K562 (cell line): ENCODE measurements around the gene RAMP2. TPM values are rescaled to one million over a fixed set of nuclear protein-coding genes. Genes with fewer than 3 reads are reported as not detected.

ENCODE experiments used
- CC2D1A ChIP-seq: fragments of 450-650 bp; IDR thresholded peaks from 2 replicates; pipeline ENCODE4 v1.6.1; 2017; ENCODE audit warnings: mild to moderate bottlenecking
- MBD2 ChIP-seq: sonication (generic); IDR thresholded peaks from 2 replicates; pipeline ENCODE4 v1.6.1; 2016; ENCODE audit warnings: low read depth, borderline replicate concordance
- MNT ChIP-seq, 2 experiments: fragments of 450-650 bp; conservative IDR thresholded peaks; 2 replicates each; pipeline ENCODE4 v1.6.1; 2017; ENCODE audit warnings: mild to moderate bottlenecking in 2 of 2, moderate library complexity in 2 of 2
- MYBL2 ChIP-seq, 2 experiments: fragments of 450-650 bp in 1 of 2; sonication (generic) in 1 of 2; formaldehyde crosslinking in 1 of 2; IDR thresholded peaks; 2 replicates each; pipeline versions ENCODE4 v1.6.1 to v1.8.1; 2017 to 2022; ENCODE audit warnings: borderline replicate concordance in 1 of 2, inconsistent platforms in 1 of 2, low read depth in 1 of 2, mild to moderate bottlenecking in 1 of 2, missing genetic modification reagents in 1 of 2, moderate library complexity in 1 of 2
- NEUROD1 ChIP-seq: fragments of 150-350 bp; IDR thresholded peaks from 2 replicates; pipeline ENCODE4 v1.6.1; 2014; ENCODE audit warnings: borderline replicate concordance, low read length, low read depth; ENCODE audit not compliant: partially characterized antibody
- PML ChIP-seq: IDR thresholded peaks from 2 replicates; pipeline ENCODE4 v1.6.1; 2012; ENCODE audit warnings: low read length, inconsistent platforms
- RBM25 ChIP-seq: fragments of 200-400 bp; formaldehyde crosslinking; IDR thresholded peaks from 2 replicates; pipeline ENCODE4 v1.6.1; 2018; ENCODE audit warnings: low read length, low read depth, moderate library complexity; ENCODE audit not compliant: severe bottlenecking
- RHOXF2B ChIP-seq: fragments of 250-450 bp; sonication (Bioruptor Pico); conservative IDR thresholded peaks from 2 replicates; pipeline ENCODE4 v1.5.1; 2021
- TARDBP ChIP-seq: fragments of 450-650 bp; IDR thresholded peaks from 2 replicates; pipeline ENCODE4 v1.6.1; 2016
- ZFX ChIP-seq: sonication (generic); formaldehyde crosslinking; IDR thresholded peaks from 2 replicates; pipeline ENCODE4 v1.8.0; 2022; ENCODE audit warnings: mild to moderate bottlenecking, missing genetic modification reagents, moderate library complexity
- ZNF655 ChIP-seq: fragments of 250-450 bp; sonication (Bioruptor Pico); IDR thresholded peaks from 2 replicates; pipeline ENCODE4 v1.5.0; 2021
- ZSCAN29 ChIP-seq: fragments of 450-650 bp; IDR thresholded peaks from 2 replicates; pipeline ENCODE4 v1.6.1; 2017
- polyA plus RNA-seq, 8 experiments: library from polyadenylated mRNA; depleted of rRNA in 4 of 8; stranded (reverse) in 5 of 8; unstranded in 3 of 8; fragments of >200 nt; fragmentation: Nextera tagmentation in 2 of 8; fragmentation: Illumina TruSeq in 1 of 8; extraction: Ambion mirVana in 2 of 8; extraction: Trizol in 1 of 8; gene quantifications; 2 replicates each; pipeline versions ENCODE4 v1.2.1 to v1.2.3, GENCODE V29; 2011 to 2014; ENCODE audit warnings: inconsistent platforms in 1 of 8, missing spikeins in 1 of 8
- total RNA-seq, 7 experiments: library from RNA; depleted of rRNA in 6 of 7; stranded (reverse); fragments of >200 nt in 6 of 7; fragmentation: Illumina TruSeq in 2 of 7; extraction: Trizol in 2 of 7; gene quantifications; 2 replicates each; pipeline versions ENCODE4 v1.2.1 to v1.2.3, GENCODE V29; 2011 to 2021; ENCODE audit warnings: low replicate concordance in 1 of 7
- TF ChIP-seq, protein P1 (sequence below), 3 experiments: fragments of 200-800 bp in 1 of 3; fragments of 250-450 bp in 1 of 3; fragments of 450-650 bp in 1 of 3; sonication (Bioruptor Pico) in 1 of 3; sonication (Bioruptor generic) in 1 of 3; formaldehyde crosslinking in 1 of 3; IDR thresholded peaks; 2 replicates each; pipeline versions ENCODE4 v1.6.1 to v1.8.0; 2016 to 2022; ENCODE audit warnings: mild to moderate bottlenecking in 2 of 3, missing genetic modification characterization in 2 of 3, missing compliant biosample characterization in 1 of 3, moderate library complexity in 1 of 3
- TF ChIP-seq, protein P2 (sequence below), 2 experiments: IDR thresholded peaks in 1 of 2; conservative IDR thresholded peaks in 1 of 2; 2 replicates each; pipeline ENCODE4 v1.6.1; 2016; ENCODE audit warnings: low read depth in 2 of 2, mild to moderate bottlenecking in 1 of 2, missing compliant biosample characterization in 1 of 2, missing genetic modification characterization in 1 of 2, moderate library complexity in 1 of 2

Gene RAMP2
- total and polyA plus RNA-seq, 9 of the 15 experiments (the other 6 are each of a cell fraction or from before 2014, with no cell fraction given) = not detected

DNA sequence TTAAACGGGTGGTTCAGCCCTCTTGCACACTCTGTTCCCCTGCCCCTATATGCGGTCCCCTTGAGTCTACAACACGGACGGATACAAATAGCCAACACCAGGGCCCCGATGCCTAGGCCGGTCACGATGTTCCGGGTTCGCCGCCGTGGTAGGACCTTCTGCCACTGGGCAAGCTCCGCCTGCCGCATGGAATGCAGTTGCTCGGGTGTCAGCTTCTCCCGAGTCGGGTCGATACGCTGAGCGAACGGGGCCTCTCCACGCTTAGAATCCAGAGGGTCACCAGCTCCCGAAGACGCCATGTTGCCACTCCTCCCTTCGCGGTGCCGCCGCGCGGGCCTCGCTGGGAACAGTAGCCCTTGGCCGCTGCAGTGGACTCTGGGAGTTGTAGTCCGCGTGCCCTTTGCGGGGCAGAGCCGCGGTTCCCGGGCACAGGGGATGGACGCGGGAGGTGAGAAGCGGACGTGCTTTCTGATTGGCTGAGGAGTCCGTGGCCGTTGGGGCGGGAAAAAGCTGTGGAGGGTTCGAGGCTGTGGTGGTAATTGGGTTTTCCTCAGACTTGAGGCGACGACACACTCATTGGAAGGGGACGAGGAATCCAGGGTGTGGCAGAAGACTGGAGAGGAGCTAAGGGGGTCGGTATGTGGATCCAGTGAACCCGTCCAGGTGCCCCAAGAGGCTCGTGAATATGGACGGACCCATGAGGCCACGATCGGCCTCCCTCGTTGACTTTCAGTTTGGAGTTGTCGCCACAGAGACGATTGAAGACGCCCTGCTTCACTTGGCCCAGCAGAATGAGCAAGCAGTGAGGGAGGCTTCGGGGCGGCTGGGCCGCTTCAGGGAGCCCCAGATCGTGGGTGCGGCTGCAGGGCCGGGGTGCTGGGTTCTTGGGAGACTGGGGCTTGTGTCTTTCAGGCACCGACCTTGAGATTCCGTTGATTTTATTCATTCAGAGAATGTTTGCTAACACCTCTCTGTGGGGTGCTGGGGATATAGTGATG is 37.7 kb downstream of the RAMP2 start, which contains the start of the genes CNTD1 and COA3 (continued):
- TF ChIP-seq, protein P1, sequence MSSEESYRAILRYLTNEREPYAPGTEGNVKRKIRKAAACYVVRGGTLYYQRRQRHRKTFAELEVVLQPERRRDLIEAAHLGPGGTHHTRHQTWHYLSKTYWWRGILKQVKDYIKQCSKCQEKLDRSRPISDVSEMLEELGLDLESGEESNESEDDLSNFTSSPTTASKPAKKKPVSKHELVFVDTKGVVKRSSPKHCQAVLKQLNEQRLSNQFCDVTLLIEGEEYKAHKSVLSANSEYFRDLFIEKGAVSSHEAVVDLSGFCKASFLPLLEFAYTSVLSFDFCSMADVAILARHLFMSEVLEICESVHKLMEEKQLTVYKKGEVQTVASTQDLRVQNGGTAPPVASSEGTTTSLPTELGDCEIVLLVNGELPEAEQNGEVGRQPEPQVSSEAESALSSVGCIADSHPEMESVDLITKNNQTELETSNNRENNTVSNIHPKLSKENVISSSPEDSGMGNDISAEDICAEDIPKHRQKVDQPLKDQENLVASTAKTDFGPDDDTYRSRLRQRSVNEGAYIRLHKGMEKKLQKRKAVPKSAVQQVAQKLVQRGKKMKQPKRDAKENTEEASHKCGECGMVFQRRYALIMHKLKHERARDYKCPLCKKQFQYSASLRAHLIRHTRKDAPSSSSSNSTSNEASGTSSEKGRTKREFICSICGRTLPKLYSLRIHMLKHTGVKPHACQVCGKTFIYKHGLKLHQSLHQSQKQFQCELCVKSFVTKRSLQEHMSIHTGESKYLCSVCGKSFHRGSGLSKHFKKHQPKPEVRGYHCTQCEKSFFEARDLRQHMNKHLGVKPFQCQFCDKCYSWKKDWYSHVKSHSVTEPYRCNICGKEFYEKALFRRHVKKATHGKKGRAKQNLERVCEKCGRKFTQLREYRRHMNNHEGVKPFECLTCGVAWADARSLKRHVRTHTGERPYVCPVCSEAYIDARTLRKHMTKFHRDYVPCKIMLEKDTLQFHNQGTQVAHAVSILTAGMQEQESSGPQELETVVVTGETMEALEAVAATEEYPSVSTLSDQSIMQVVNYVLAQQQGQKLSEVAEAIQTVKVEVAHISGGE (CRISPR knock-in tag; IDR thresholded peaks at IDR 0.05) = peak in 1 of 3 experiments; percentile 77; a peak in 1 of 6 replicates
- 0 out of 2 replicates have a peak, but pooled peaks have one; percentile 6 for TF ChIP-seq CC2D1A
- no peak for TF ChIP-seq ZNF655 (CRISPR knock-in tag)
- 0 out of 2 replicates have a peak, but pooled peaks have one; percentile 38 for TF ChIP-seq ZSCAN29
- peak; percentile 73 to 87 for TF ChIP-seq MNT (conservative IDR thresholded peaks at IDR 0.05)
- peak; percentile 84 for TF ChIP-seq MBD2
- TF ChIP-seq NEUROD1 = peak; percentile 19
- TF ChIP-seq RBM25 = peak; percentile 54
- peak; percentile 23; the same call in 1 of the 2 replicates for TF ChIP-seq MYBL2 (IDR thresholded peaks at IDR 0.05; ENCODE audit: low read depth)
- no peak for TF ChIP-seq MYBL2 (CRISPR knock-in tag; IDR thresholded peaks at IDR 0.05; ENCODE audit: borderline replicate concordance)
- TF ChIP-seq, protein P2, sequence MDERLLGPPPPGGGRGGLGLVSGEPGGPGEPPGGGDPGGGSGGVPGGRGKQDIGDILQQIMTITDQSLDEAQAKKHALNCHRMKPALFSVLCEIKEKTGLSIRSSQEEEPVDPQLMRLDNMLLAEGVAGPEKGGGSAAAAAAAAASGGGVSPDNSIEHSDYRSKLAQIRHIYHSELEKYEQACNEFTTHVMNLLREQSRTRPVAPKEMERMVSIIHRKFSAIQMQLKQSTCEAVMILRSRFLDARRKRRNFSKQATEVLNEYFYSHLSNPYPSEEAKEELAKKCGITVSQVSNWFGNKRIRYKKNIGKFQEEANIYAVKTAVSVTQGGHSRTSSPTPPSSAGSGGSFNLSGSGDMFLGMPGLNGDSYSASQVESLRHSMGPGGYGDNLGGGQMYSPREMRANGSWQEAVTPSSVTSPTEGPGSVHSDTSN (CRISPR knock-in tag; IDR thresholded peaks at IDR 0.05; ENCODE audit: low read depth) = no peak
- TF ChIP-seq, protein P2 (tag; conservative IDR thresholded peaks at IDR 0.05; ENCODE audit: low read depth) = no peak
- peak; percentile 15; the same call in 1 of the 2 replicates for TF ChIP-seq PML
- peak; percentile 87 for TF ChIP-seq ZFX
- peak; percentile 34; the same call in 1 of the 2 replicates for TF ChIP-seq TARDBP
- TF ChIP-seq RHOXF2B (CRISPR knock-in tag) = no peak
